Measurements from ENCODE around the gene KCNJ9. TPM values are rescaled to one million over a fixed set of nuclear protein-coding genes. Genes with fewer than 3 reads are reported as not detected.
"Not testable (repeated sequence)": the region's sequence is repeated elsewhere in the genome, so short reads cannot be mapped to it uniquely, and the experiment has no call there.

The KCNJ9 gene
- polyA plus RNA-seq, 1 experiment = not detected

DNA sequence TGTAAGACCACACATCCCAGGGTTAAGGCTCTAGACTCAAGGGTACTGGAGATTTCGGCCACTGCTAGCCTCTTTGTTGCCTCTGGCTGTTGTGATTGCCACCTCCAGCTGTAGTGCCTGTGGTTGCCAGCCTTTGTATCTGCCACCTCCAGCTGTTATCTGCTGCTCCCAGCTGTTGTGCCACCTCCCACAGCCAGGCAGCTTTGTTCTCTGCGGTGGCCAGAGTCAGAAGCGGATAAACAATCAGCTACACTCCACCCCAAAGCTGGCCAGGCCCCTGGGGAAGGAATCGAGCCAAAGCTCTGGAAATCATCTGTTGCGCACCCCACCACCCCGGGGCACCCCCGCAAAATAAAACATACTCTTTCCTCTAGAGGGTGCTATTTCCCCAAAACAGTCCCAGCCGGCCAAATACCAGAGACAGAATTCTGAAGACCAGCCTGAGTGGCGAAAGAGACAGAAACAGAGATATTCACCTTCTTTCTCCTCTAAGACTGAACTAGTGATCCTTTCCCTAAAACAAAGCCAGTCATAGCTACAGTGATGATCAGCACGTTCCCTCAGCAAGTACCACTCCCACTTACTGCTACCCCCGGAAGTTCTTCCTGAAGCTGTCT is 34.7 kb upstream of the KCNJ9 start:
- TF ChIP-seq, protein P1, sequence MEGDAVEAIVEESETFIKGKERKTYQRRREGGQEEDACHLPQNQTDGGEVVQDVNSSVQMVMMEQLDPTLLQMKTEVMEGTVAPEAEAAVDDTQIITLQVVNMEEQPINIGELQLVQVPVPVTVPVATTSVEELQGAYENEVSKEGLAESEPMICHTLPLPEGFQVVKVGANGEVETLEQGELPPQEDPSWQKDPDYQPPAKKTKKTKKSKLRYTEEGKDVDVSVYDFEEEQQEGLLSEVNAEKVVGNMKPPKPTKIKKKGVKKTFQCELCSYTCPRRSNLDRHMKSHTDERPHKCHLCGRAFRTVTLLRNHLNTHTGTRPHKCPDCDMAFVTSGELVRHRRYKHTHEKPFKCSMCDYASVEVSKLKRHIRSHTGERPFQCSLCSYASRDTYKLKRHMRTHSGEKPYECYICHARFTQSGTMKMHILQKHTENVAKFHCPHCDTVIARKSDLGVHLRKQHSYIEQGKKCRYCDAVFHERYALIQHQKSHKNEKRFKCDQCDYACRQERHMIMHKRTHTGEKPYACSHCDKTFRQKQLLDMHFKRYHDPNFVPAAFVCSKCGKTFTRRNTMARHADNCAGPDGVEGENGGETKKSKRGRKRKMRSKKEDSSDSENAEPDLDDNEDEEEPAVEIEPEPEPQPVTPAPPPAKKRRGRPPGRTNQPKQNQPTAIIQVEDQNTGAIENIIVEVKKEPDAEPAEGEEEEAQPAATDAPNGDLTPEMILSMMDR (IDR thresholded peaks at IDR 0.05; ENCODE audit: insufficient read depth, low read depth, low read length) = peak; percentile 60
- peaks cover 11% of the 10 kb centered on the region for H3K27me3 ChIP-seq (ENCODE audit: control insufficient read depth, insufficient read depth, low read length)
- no peak for DNase-seq (ENCODE audit: low read depth)
- H3K36me3 ChIP-seq (ENCODE audit: control insufficient read depth, insufficient read depth, low read length) = no peaks in the 10 kb centered on the region
- H3K4me3 ChIP-seq (ENCODE audit: low read depth, low read length) = no peak overlapping the region
- POLR2A ChIA-PET = no interaction called here
- CTCF ChIA-PET = interaction anchor here (0.5 to 5.6 kb wide), 28 partner anchors 9 to 314 kb away, joined by 3 to 74 read pairs (median 5); partner anchors contain the start of genes KCNJ10, KCNJ9, PIGM and TAGLN2

GRCh38 chr1:160047111-160047991 is 34.0 kb upstream of the KCNJ9 start:
- no peak overlapping the region for H3K4me3 ChIP-seq (ENCODE audit: low read depth, low read length)

DNA sequence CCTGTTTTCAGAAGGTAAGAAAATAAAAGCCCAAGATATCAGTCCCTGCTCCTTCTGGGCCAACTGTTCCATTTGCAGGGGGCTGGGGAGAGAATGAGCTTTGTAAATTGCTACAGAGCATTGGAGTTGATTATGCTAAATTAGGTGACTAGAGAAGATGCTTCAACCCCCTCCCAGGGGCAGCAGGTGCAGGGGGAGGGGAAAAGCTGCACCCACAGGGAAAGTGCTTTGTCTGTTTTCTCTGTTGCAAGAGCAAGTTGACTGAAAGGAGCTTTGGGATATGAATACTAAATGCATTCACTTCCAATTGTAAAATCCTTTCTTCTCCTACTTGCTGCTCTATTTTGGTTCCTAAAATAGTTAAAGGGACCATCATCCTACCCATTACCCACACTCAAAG is 33.0 kb upstream of the KCNJ9 start:
- H3K36me3 ChIP-seq (ENCODE audit: control insufficient read depth, insufficient read depth, low read length) = no peaks in the 10 kb centered on the region
- H3K4me3 ChIP-seq (ENCODE audit: low read depth, low read length) = no peak overlapping the region
- peaks cover 16% of the 10 kb centered on the region for H3K27me3 ChIP-seq (ENCODE audit: control insufficient read depth, insufficient read depth, low read length)
- TF ChIP-seq, protein P1 (IDR thresholded peaks at IDR 0.05; ENCODE audit: insufficient read depth, low read depth, low read length) = no peak
- CTCF ChIA-PET = interaction anchor here (1.1 to 5.6 kb wide), 3 partner anchors 11 to 37 kb away, joined by 4 to 74 read pairs (median 39); partner anchors contain the start of gene KCNJ9
- no peak for DNase-seq (ENCODE audit: low read depth)
- POLR2A ChIA-PET = no interaction called here

More at GRCh38 chr1:160047111-160047991, 34.0 kb upstream of the KCNJ9 start:
- Histone ChIP-seq H3K27me3 (ENCODE audit: control insufficient read depth, insufficient read depth, low read length) (peaks cover 14% of the 10 kb centered on the region), H3K36me3 (ENCODE audit: control insufficient read depth, insufficient read depth, low read length) (no peaks in the 10 kb centered on the region)
- TF ChIP-seq, protein P1 (IDR thresholded peaks at IDR 0.05; ENCODE audit: insufficient read depth, low read depth, low read length) = no peak
- ChIA-PET CTCF (interaction anchor here (0.6 to 5.6 kb wide), 20 partner anchors 8 to 313 kb away, joined by 3 to 74 read pairs (median 6); partner anchors contain the start of genes KCNJ10, KCNJ9, PIGM and TAGLN2), POLR2A (no interaction called here)
- DNase-seq (ENCODE audit: low read depth) = no peak

DNA sequence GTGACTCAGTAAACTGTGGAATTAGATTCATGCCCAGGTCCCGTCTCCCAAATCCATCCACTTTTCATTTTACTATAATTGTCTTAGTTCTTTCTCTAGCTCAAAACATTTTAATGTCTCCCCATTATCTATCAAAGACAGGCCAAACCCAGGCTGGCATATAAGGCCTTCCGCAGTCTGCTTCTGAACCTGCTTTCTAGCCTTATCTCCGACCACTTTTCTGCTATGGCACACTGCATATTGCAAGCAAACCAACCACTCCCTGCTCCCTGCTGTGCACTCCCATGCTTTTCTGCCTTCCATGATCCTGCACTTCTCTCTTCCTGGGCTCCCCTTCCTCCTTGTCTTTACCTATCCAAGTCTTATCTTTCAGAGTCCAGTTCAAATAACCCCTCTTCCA is 32.2 kb upstream of the KCNJ9 start:
- POLR2A ChIA-PET = no interaction called here
- H3K36me3 ChIP-seq (ENCODE audit: control insufficient read depth, insufficient read depth, low read length) = no peaks in the 10 kb centered on the region
- peaks cover 17% of the 10 kb centered on the region for H3K27me3 ChIP-seq (ENCODE audit: control insufficient read depth, insufficient read depth, low read length)
- CTCF ChIA-PET = interaction anchor here (1.1 to 5.6 kb wide), 2 partner anchors 30 to 37 kb away, joined by 4 to 74 read pairs; partner anchors contain the start of gene KCNJ9
- no peak overlapping the region for H3K4me3 ChIP-seq (ENCODE audit: low read depth, low read length)
- TF ChIP-seq, protein P1 (IDR thresholded peaks at IDR 0.05; ENCODE audit: insufficient read depth, low read depth, low read length) = no peak
- no peak for DNase-seq (ENCODE audit: low read depth)

DNA sequence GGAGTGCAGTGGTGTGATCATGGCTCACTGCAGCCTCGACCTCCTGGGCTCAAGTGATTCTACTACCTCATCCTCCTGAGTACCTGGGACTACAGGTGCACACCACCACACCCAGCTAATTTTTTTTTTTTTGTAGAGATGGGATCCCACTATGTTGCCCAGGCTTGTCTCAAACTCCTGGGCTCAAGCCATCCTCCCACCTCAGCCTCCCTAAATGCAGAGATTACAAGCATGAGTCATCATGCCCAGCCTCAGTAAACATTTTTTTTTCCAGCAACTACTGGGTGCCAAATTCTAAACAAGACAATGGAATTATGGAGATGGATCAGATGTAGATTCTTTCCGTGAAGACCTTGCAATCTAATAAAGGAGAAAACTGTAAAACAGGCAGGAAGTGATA is 31.2 kb upstream of the KCNJ9 start:
- H3K4me3 ChIP-seq (ENCODE audit: low read depth, low read length); H3K36me3 ChIP-seq (ENCODE audit: control insufficient read depth, insufficient read depth, low read length); POLR2A ChIA-PET; DNase-seq (ENCODE audit: low read depth): not testable (repeated sequence)
- CTCF ChIA-PET = interaction anchor here (1.1 kb wide), 1 partner anchor 29 kb away, joined by 4 read pairs; no protein-coding TSS in a partner anchor
- H3K27me3 ChIP-seq (ENCODE audit: control insufficient read depth, insufficient read depth, low read length) = peaks cover 17% of the 10 kb centered on the region

All from BJ (cell line).